Neutrophil (primary cell): ENCODE data around the gene PDE8B.

Experiments used
- H3K27ac ChIP-seq: fragments of 200-600 bp; sonication (generic); 2 replicates; pipeline ENCODE4 v1.5.1; 2016; ENCODE audit warnings: mild to moderate bottlenecking, moderate library complexity
- H3K27me3 ChIP-seq: fragments of 200-600 bp; sonication (generic); 2 replicates; pipeline ENCODE4 v1.6.0; 2016; ENCODE audit warnings: mild to moderate bottlenecking
- H3K36me3 ChIP-seq: fragments of 200-600 bp; sonication (generic); 2 replicates; pipeline ENCODE4 v1.5.1; 2017
- H3K4me1 ChIP-seq, 2 experiments: fragments of 200-600 bp in 1 of 2; sonication (generic) in 1 of 2; 1 replicate in 1 of 2; 2 replicates in 1 of 2; pipeline versions ENCODE4 v1.5.1 to v1.6.1; 2013 to 2016; ENCODE audit warnings: low read depth in 1 of 2, low read length in 1 of 2, mild to moderate bottlenecking in 1 of 2, moderate library complexity in 1 of 2; ENCODE audit not compliant: control insufficient read depth in 1 of 2, insufficient read depth in 1 of 2
- H3K4me3 ChIP-seq, 2 experiments: fragments of 200-600 bp in 1 of 2; sonication (generic) in 1 of 2; 1 replicate in 1 of 2; 2 replicates in 1 of 2; pipeline ENCODE4 v1.5.1; 2013 to 2016; ENCODE audit warnings: low read depth in 1 of 2, low read length in 1 of 2, mild to moderate bottlenecking in 1 of 2, moderate library complexity in 1 of 2
- H3K9me3 ChIP-seq: fragments of 200-600 bp; sonication (generic); 2 replicates; pipeline ENCODE4 v1.5.1; 2016
- CTCF ChIP-seq: fragments of 200-600 bp; sonication (generic); IDR thresholded peaks from 2 replicates; pipeline ENCODE4 v1.5.1; 2016; ENCODE audit warnings: antibody characterized with exemption

The PDE8B gene

GRCh38 chr5:77316871-77317661, 106.6 kb downstream of the PDE8B start:
- Histone ChIP-seq H3K9me3 (no peaks in the 10 kb centered on the region), H3K4me1 (no peaks in the 10 kb centered on the region), H3K27me3 (no peaks in the 10 kb centered on the region), H3K27ac (no peak overlapping the region), H3K4me3 (no peak overlapping the region), H3K36me3 (no peaks in the 10 kb centered on the region)
- no peak for TF ChIP-seq CTCF

GRCh38 chr5:77318060-77318459, 107.6 kb downstream of the PDE8B start:
- H3K27me3 ChIP-seq = no peaks in the 10 kb centered on the region
- no peak overlapping the region for H3K27ac ChIP-seq
- no peaks in the 10 kb centered on the region for H3K9me3 ChIP-seq
- H3K36me3 ChIP-seq = no peaks in the 10 kb centered on the region
- no peak for TF ChIP-seq CTCF
- no peaks in the 10 kb centered on the region for H3K4me1 ChIP-seq
- H3K4me3 ChIP-seq = no peak overlapping the region

GRCh38 chr5:77319117-77319804, 108.8 kb downstream of the PDE8B start:
- no peak for TF ChIP-seq CTCF
- Histone ChIP-seq H3K9me3 (no peaks in the 10 kb centered on the region), H3K27ac (no peak overlapping the region), H3K4me1 (no peaks in the 10 kb centered on the region), H3K4me3 (no peak overlapping the region), H3K36me3 (no peaks in the 10 kb centered on the region), H3K27me3 (no peaks in the 10 kb centered on the region)

GRCh38 chr5:77321793-77322394, 111.4 kb downstream of the PDE8B start:
- H3K27me3 ChIP-seq = no peaks in the 10 kb centered on the region
- no peak overlapping the region for H3K27ac ChIP-seq
- no peaks in the 10 kb centered on the region for H3K9me3 ChIP-seq
- H3K36me3 ChIP-seq = no peaks in the 10 kb centered on the region
- H3K4me3 ChIP-seq = no peak overlapping the region
- no peaks in the 10 kb centered on the region for H3K4me1 ChIP-seq
- no peak for TF ChIP-seq CTCF

GRCh38 chr5:77322406-77322805, 111.9 kb downstream of the PDE8B start:
- no peaks in the 10 kb centered on the region for H3K9me3 ChIP-seq

More at GRCh38 chr5:77322406-77322805, 111.9 kb downstream of the PDE8B start:
- Histone ChIP-seq H3K27ac (no peak overlapping the region), H3K36me3 (no peaks in the 10 kb centered on the region), H3K4me1 (no peaks in the 10 kb centered on the region), H3K4me3 (no peak overlapping the region), H3K27me3 (no peaks in the 10 kb centered on the region)
- no peak for TF ChIP-seq CTCF
